HepG2 (cell line): ENCODE measurements around the gene PMM2. TPM values are rescaled to one million over a fixed set of nuclear protein-coding genes. Genes with fewer than 3 reads are reported as not detected.
A peak's percentile ranks its signal among the peaks of the same experiment; 100 is the strongest.

Experiments
- CBX2 ChIP-seq, 2 experiments: fragments of 200-600 bp in 1 of 2; sonication (generic); formaldehyde crosslinking in 1 of 2; IDR thresholded peaks; 2 replicates each; pipeline versions ENCODE4 v1.7.0 to v1.8.1; 2018 to 2022; ENCODE audit warnings: low read depth in 2 of 2, low read length in 1 of 2, mild to moderate bottlenecking in 1 of 2, missing genetic modification reagents in 1 of 2
- CREM ChIP-seq, 2 experiments: sonication (generic) in 1 of 2; formaldehyde crosslinking in 1 of 2; IDR thresholded peaks; 2 replicates each; pipeline versions ENCODE4 v1.4.0 to v1.6.1; 2016 to 2020; ENCODE audit warnings: antibody characterized with exemption in 1 of 2, mild to moderate bottlenecking in 1 of 2, missing genetic modification reagents in 1 of 2
- HDAC2 ChIP-seq: sonication (generic); formaldehyde crosslinking; IDR thresholded peaks from 2 replicates; pipeline ENCODE4 v1.4.0; 2020; ENCODE audit warnings: missing genetic modification reagents
- HMG20B ChIP-seq: conservative IDR thresholded peaks from 2 replicates; pipeline ENCODE4 v1.6.1; 2016; ENCODE audit warnings: missing genetic modification reagents, missing compliant biosample characterization
- HNRNPUL1 ChIP-seq: fragments of 200-400 bp; formaldehyde crosslinking; IDR thresholded peaks from 2 replicates; pipeline ENCODE4 v1.6.1; 2017; ENCODE audit warnings: low read depth, mild to moderate bottlenecking, low read length, moderate library complexity
- HOXA7 ChIP-seq: sonication (generic); formaldehyde crosslinking; IDR thresholded peaks from 2 replicates; pipeline ENCODE4 v1.8.1; 2022; ENCODE audit warnings: mild to moderate bottlenecking, missing genetic modification reagents, moderate library complexity
- KLF12 ChIP-seq: sonication (generic); formaldehyde crosslinking; IDR thresholded peaks from 2 replicates; pipeline ENCODE4 v1.4.0; 2020; ENCODE audit warnings: missing genetic modification reagents, borderline replicate concordance
- MEIS1 ChIP-seq: sonication (generic); formaldehyde crosslinking; IDR thresholded peaks from 2 replicates; pipeline ENCODE4 v1.9.0; 2021; ENCODE audit warnings: mild to moderate bottlenecking, missing genetic modification reagents, moderate library complexity, borderline replicate concordance
- MXD1 ChIP-seq: sonication (generic); formaldehyde crosslinking; IDR thresholded peaks from 2 replicates; pipeline ENCODE4 v1.4.0; 2020; ENCODE audit warnings: mild to moderate bottlenecking, missing genetic modification reagents
- MZF1 ChIP-seq: sonication (generic); formaldehyde crosslinking; IDR thresholded peaks from 2 replicates; pipeline ENCODE4 v1.8.1; 2023; ENCODE audit warnings: mild to moderate bottlenecking, missing genetic modification reagents, borderline replicate concordance
- NFIC ChIP-seq: IDR thresholded peaks from 2 replicates; pipeline ENCODE4 v1.6.1; 2012; ENCODE audit warnings: mild to moderate bottlenecking, low read length, inconsistent platforms
- NR2F6 ChIP-seq, 2 experiments: IDR thresholded peaks; 2 replicates each; pipeline ENCODE4 v1.6.1; 2016; ENCODE audit warnings: antibody characterized with exemption in 1 of 2, mild to moderate bottlenecking in 1 of 2
- RARA ChIP-seq: IDR thresholded peaks from 2 replicates; pipeline ENCODE4 v1.6.1; 2016; ENCODE audit warnings: missing genetic modification reagents, missing compliant biosample characterization
- STAT5B ChIP-seq: sonication (generic); formaldehyde crosslinking; IDR thresholded peaks from 2 replicates; pipeline ENCODE4 v1.4.0; 2020; ENCODE audit warnings: missing genetic modification reagents
- THYN1 ChIP-seq: sonication (generic); formaldehyde crosslinking; IDR thresholded peaks from 2 replicates; pipeline ENCODE4 v1.8.1; 2023; ENCODE audit warnings: low read depth, mild to moderate bottlenecking, moderate library complexity, missing genetic modification reagents, borderline replicate concordance
- ZBTB4 ChIP-seq: sonication (generic); formaldehyde crosslinking; IDR thresholded peaks from 2 replicates; pipeline ENCODE4 v1.4.0; 2020; ENCODE audit warnings: missing genetic modification reagents, mild to moderate bottlenecking, borderline replicate concordance
- ZFAT ChIP-seq: sonication (generic); formaldehyde crosslinking; conservative IDR thresholded peaks from 2 replicates; pipeline ENCODE4 v1.8.1; 2023; ENCODE audit warnings: missing genetic modification reagents, inconsistent platforms
- ZMYM3 ChIP-seq: sonication (generic); formaldehyde crosslinking; IDR thresholded peaks from 2 replicates; pipeline ENCODE4 v1.5.1; 2020; ENCODE audit warnings: mild to moderate bottlenecking, missing genetic modification reagents
- ZNF251 ChIP-seq: sonication (generic); formaldehyde crosslinking; IDR thresholded peaks from 2 replicates; pipeline ENCODE4 v1.9.0; 2021; ENCODE audit warnings: mild to moderate bottlenecking, missing genetic modification reagents
- ZNF296 ChIP-seq: sonication (generic); formaldehyde crosslinking; conservative IDR thresholded peaks from 2 replicates; pipeline ENCODE4 v1.5.0; 2020; ENCODE audit warnings: mild to moderate bottlenecking, missing genetic modification reagents
- ZNF333 ChIP-seq: sonication (generic); formaldehyde crosslinking; IDR thresholded peaks from 2 replicates; pipeline ENCODE4 v1.4.0; 2020; ENCODE audit warnings: mild to moderate bottlenecking, missing genetic modification reagents, borderline replicate concordance
- ZNF350 ChIP-seq: sonication (generic); formaldehyde crosslinking; IDR thresholded peaks from 2 replicates; pipeline ENCODE4 v1.4.0; 2020; ENCODE audit warnings: mild to moderate bottlenecking, low read depth, missing genetic modification reagents, borderline replicate concordance
- ZNF501 ChIP-seq: sonication (generic); formaldehyde crosslinking; IDR thresholded peaks from 2 replicates; pipeline ENCODE4 v1.5.1; 2020; ENCODE audit warnings: mild to moderate bottlenecking, moderate library complexity, missing genetic modification reagents
- ZNF614 ChIP-seq: IDR thresholded peaks from 2 replicates; pipeline ENCODE4 v1.6.1; 2018; ENCODE audit warnings: missing biosample characterization, missing genetic modification reagents, inconsistent platforms, borderline replicate concordance
- ZNF788 ChIP-seq: sonication (generic); formaldehyde crosslinking; IDR thresholded peaks from 2 replicates; pipeline ENCODE4 v1.5.0; 2020; ENCODE audit warnings: mild to moderate bottlenecking, missing genetic modification reagents, borderline replicate concordance
- ZNF839 ChIP-seq: sonication (generic); formaldehyde crosslinking; IDR thresholded peaks from 2 replicates; pipeline ENCODE4 v1.4.0; 2020; ENCODE audit warnings: missing genetic modification reagents, mild to moderate bottlenecking, borderline replicate concordance
- ZSCAN29 ChIP-seq: sonication (generic); formaldehyde crosslinking; conservative IDR thresholded peaks from 2 replicates; pipeline ENCODE4 v1.4.0; 2020; ENCODE audit warnings: mild to moderate bottlenecking, missing genetic modification reagents
- polyA plus RNA-seq, 8 experiments: library from polyadenylated mRNA; depleted of rRNA in 3 of 8; stranded (reverse) in 7 of 8; unstranded in 1 of 8; fragments of >200 nt; fragmentation: Illumina TruSeq in 4 of 8; extraction: Trizol in 4 of 8; gene quantifications; 2 replicates each; pipeline versions ENCODE4 v1.2.1 to v1.2.3, GENCODE V29; 2011 to 2016; ENCODE audit warnings: low read depth in 4 of 8, missing spikeins in 1 of 8, mixed read lengths in 1 of 8; ENCODE audit not compliant: insufficient read depth in 1 of 8
- total RNA-seq, 5 experiments: library from RNA; depleted of rRNA; stranded (reverse); fragments of >200 nt; fragmentation: Illumina TruSeq; extraction: Trizol; gene quantifications; 2 replicates each; pipeline ENCODE4 v1.2.3, GENCODE V29; 2016; ENCODE audit warnings: low read depth in 1 of 5
- TF ChIP-seq, protein P1 (sequence below): sonication (generic); formaldehyde crosslinking; IDR thresholded peaks from 2 replicates; pipeline ENCODE4 v1.5.1; 2020; ENCODE audit warnings: missing genetic modification reagents, mild to moderate bottlenecking, borderline replicate concordance

PMM2 gene
- total and polyA plus RNA-seq, 2 of the 13 experiments (the other 11 are each of a cell fraction or from before 2014, with no cell fraction given), result 52.2 to 93.7 TPM

DNA sequence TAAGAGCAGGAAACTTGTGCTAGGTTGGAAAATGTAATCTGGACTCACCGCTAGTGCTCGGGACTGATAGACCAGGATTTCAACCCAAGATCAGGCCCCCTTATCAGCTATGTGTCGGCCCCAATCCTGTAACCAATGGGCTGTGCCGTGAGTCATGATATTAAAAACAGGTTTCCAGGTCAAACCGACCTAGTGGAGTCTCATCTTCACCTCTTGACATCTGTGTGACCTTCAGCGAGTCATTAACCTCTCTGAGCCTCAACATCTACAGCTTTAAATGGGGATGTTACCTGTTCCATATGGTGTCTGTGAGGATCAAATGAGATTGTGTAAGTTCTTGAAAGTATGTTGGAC lies 512 bp downstream of the PMM2 start (continued):
- TF ChIP-seq ZNF614 (CRISPR knock-in tag) (no peak), THYN1 (CRISPR knock-in tag) (no peak), ZSCAN29 (CRISPR knock-in tag) (no peak), ZMYM3 (CRISPR knock-in tag) (peak; percentile 91), MEIS1 (CRISPR knock-in tag) (no peak), ZFAT (CRISPR knock-in tag) (no peak), ZNF501 (CRISPR knock-in tag) (0 out of 2 replicates have a peak, but pooled peaks have one; percentile 62), ZNF296 (CRISPR knock-in tag) (no peak), STAT5B (no peak), KLF12 (CRISPR knock-in tag) (0 out of 2 replicates have a peak, but pooled peaks have one; percentile 25), ZNF333 (no peak), NR2F6 (IDR thresholded peaks at IDR 0.05) (peak; percentile 56; the same call in 1 of the 2 replicates), NR2F6 (CRISPR knock-in tag; IDR thresholded peaks at IDR 0.05) (no peak), MZF1 (CRISPR knock-in tag) (no peak; the same call in 1 of the 2 replicates), HDAC2 (CRISPR knock-in tag) (no peak; the same call in 1 of the 2 replicates), CREM (IDR thresholded peaks at IDR 0.05) (no peak), CREM (CRISPR knock-in tag; IDR thresholded peaks at IDR 0.05) (no peak), ZNF788 (CRISPR knock-in tag) (no peak), HNRNPUL1 (no peak), ZNF251 (CRISPR knock-in tag) (no peak), CBX2 (IDR thresholded peaks at IDR 0.05; ENCODE audit: low read depth, low read length) (no peak), CBX2 (CRISPR knock-in tag; IDR thresholded peaks at IDR 0.05; ENCODE audit: low read depth) (no peak), HOXA7 (CRISPR knock-in tag) (no peak), ZNF839 (CRISPR knock-in tag) (no peak), HMG20B (CRISPR knock-in tag) (no peak), NFIC (no peak), MXD1 (CRISPR knock-in tag) (no peak), ZBTB4 (CRISPR knock-in tag) (no peak), RARA (0 out of 2 replicates have a peak, but pooled peaks have one; percentile 24), ZNF350 (CRISPR knock-in tag) (no peak)
- TF ChIP-seq, protein P1, sequence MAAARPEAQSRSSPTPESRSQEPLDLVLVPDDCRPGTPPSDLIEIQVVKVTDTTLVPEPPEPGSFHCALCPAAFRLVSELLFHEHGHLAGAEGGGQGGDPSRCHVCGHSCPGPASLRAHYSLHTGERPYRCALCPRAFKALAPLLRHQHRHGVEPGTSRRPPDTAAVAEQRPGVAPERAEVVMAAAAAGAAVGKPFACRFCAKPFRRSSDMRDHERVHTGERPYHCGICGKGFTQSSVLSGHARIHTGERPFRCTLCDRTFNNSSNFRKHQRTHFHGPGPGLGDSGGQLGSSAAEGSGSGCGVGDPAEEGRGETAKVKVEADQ (CRISPR knock-in tag), result no peak
